Neuronal stem cell (in vitro differentiated cells): ENCODE measurements around the gene CD86.
"Not testable (repeated sequence)": the region's sequence is repeated elsewhere in the genome, so short reads cannot be mapped to it uniquely, and the experiment has no call there.

Experiments
- DNase-seq: peaks from one replicate; pipeline ENCODE4 v3.0.0-alpha.2; 2013; ENCODE audit warnings: low spot score
- H2AFZ ChIP-seq: one replicate; pipeline ENCODE4 v1.6.1; 2013; ENCODE audit warnings: mild to moderate bottlenecking, low read length, inconsistent platforms
- H2AK5ac ChIP-seq: 2 replicates; pipeline ENCODE4 v1.6.1; 2013; ENCODE audit warnings: low read depth, mild to moderate bottlenecking, inconsistent platforms, low read length, moderate library complexity, mixed read lengths
- H2BK120ac ChIP-seq: 2 replicates; pipeline ENCODE4 v1.6.1; 2013; ENCODE audit warnings: low read depth, mild to moderate bottlenecking, inconsistent platforms, low read length, moderate library complexity, mixed read lengths
- H2BK12ac ChIP-seq: one replicate; pipeline ENCODE4 v1.6.1; 2013; ENCODE audit warnings: low read length, inconsistent platforms
- H2BK15ac ChIP-seq: 2 replicates; pipeline ENCODE4 v1.6.1; 2013; ENCODE audit warnings: mild to moderate bottlenecking, low read length, inconsistent platforms, mixed read lengths
- H2BK5ac ChIP-seq: one replicate; pipeline ENCODE4 v1.6.1; 2013; ENCODE audit warnings: inconsistent platforms, mild to moderate bottlenecking, low read length, moderate library complexity
- H3K14ac ChIP-seq: one replicate; pipeline ENCODE4 v1.6.1; 2013; ENCODE audit warnings: low read length, inconsistent platforms
- H3K18ac ChIP-seq: 2 replicates; pipeline ENCODE4 v1.6.1; 2013; ENCODE audit warnings: low read length, inconsistent platforms
- H3K23ac ChIP-seq: 2 replicates; pipeline ENCODE4 v1.6.1; 2013; ENCODE audit warnings: low read depth, mild to moderate bottlenecking, mixed read lengths, low read length, inconsistent platforms; ENCODE audit not compliant: poor library complexity
- H3K27ac ChIP-seq: replicated peaks from 3 replicates; pipeline ENCODE4 v1.5.1; 2013; ENCODE audit warnings: low read length, inconsistent platforms
- H3K27me3 ChIP-seq, 3 experiments: 2 replicates each; pipeline ENCODE4 v1.6.1; 2013; ENCODE audit warnings: low read length in 3 of 3, mild to moderate bottlenecking in 2 of 3, inconsistent platforms in 1 of 3, low read depth in 1 of 3, mixed read lengths in 1 of 3, moderate library complexity in 1 of 3; ENCODE audit not compliant: control insufficient read depth in 3 of 3, insufficient read depth in 3 of 3
- H3K36me3 ChIP-seq, 2 donors: replicated peaks in 1 of 2; 2 replicates each; pipeline ENCODE4 v1.6.1; 2013; ENCODE audit warnings: low read length in 2 of 2; ENCODE audit not compliant: control insufficient read depth in 2 of 2, insufficient read depth in 2 of 2
- H3K4ac ChIP-seq: 2 replicates; pipeline ENCODE4 v1.6.1; 2013; ENCODE audit warnings: inconsistent platforms, mild to moderate bottlenecking, low read length, moderate library complexity
- H3K4me1 ChIP-seq, 2 donors: 1 replicate in 1 of 2; 2 replicates in 1 of 2; pipeline ENCODE4 v1.6.1; 2013; ENCODE audit warnings: low read length in 2 of 2, low read depth in 1 of 2; ENCODE audit not compliant: control insufficient read depth in 2 of 2, insufficient read depth in 1 of 2
- H3K4me2 ChIP-seq: one replicate; pipeline ENCODE4 v1.6.1; 2013; ENCODE audit warnings: mild to moderate bottlenecking, low read length, inconsistent platforms; ENCODE audit not compliant: insufficient read depth, poor library complexity, severe bottlenecking
- H3K4me3 ChIP-seq, 2 donors: 2 replicates each; pipeline ENCODE4 v1.5.1; 2013; ENCODE audit warnings: low read length in 2 of 2, mild to moderate bottlenecking in 2 of 2, inconsistent platforms in 1 of 2, moderate library complexity in 1 of 2
- H3K79me1 ChIP-seq: one replicate; pipeline ENCODE4 v1.6.1; 2013; ENCODE audit warnings: low read depth, mild to moderate bottlenecking, inconsistent platforms, low read length, moderate library complexity
- H3K9ac ChIP-seq: one replicate; pipeline ENCODE4 v1.6.1; 2013; ENCODE audit warnings: mild to moderate bottlenecking, low read depth, low read length, inconsistent platforms; ENCODE audit not compliant: poor library complexity
- H3K9me3 ChIP-seq, 2 donors: replicated peaks in 1 of 2; 2 replicates each; pipeline versions ENCODE3 to v1.6.1; 2013; ENCODE audit warnings: low read length in 2 of 2, mild to moderate bottlenecking in 2 of 2, inconsistent platforms in 1 of 2, low read depth in 1 of 2, mixed read lengths in 1 of 2, moderate library complexity in 1 of 2; ENCODE audit not compliant: control insufficient read depth in 2 of 2, insufficient read depth in 1 of 2
- H4K8ac ChIP-seq: one replicate; pipeline ENCODE4 v1.6.1; 2013; ENCODE audit warnings: low read depth, mild to moderate bottlenecking, inconsistent platforms, low read length, moderate library complexity
- H4K91ac ChIP-seq: one replicate; pipeline ENCODE4 v1.6.1; 2013; ENCODE audit warnings: low read length, low read depth, mild to moderate bottlenecking, inconsistent platforms; ENCODE audit not compliant: poor library complexity
- WGBS, 2 donors: extraction: QIAGEN DNeasy Blood & Tissue Kit; methylation state at CpG; one replicate each; pipeline ENCODE4 v1.1.7; 2013; ENCODE audit warnings: missing lambda C conversion rate in 2 of 2, mixed read lengths in 1 of 2; ENCODE audit not compliant: insufficient read length in 2 of 2, insufficient replicate concordance in 1 of 2; ENCODE audit errors: extremely low coverage in 2 of 2; 5-methylcytosine and 5-hydroxymethylcytosine counted together

The CD86 gene

DNA sequence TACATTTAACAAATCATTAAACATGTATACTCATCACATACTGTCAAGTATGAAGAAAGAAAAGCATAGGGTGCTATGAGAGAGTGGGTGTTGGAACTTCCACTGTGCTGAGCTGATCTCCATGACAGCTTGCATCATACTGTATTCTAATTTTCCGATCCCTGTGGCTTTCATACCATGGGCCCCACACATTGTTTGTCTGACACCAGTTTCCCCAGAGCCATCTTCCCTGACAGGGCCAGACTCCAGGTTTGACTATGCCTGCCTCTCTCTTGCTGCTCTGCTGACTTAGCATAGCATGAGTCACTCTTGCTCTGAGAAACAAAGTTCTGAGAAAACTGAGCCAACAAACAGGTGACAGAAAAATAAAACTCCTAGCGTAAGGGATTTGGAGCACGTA, 91.3 kb downstream of the CD86 start:
- no peaks in the 10 kb centered on the region for H3K9me3 ChIP-seq
- H3K4ac ChIP-seq: no peak overlapping the region
- no peak overlapping the region for H2BK12ac ChIP-seq
- no peaks in the 10 kb centered on the region for H3K4me1 ChIP-seq
- no peak overlapping the region for H3K18ac ChIP-seq
- no peak overlapping the region for H4K8ac ChIP-seq
- no peak overlapping the region for H3K23ac ChIP-seq
- H2BK15ac ChIP-seq: no peak overlapping the region
- H3K27ac ChIP-seq: no peak overlapping the region
- no peaks in the 10 kb centered on the region for H3K27me3 ChIP-seq
- H3K4me3 ChIP-seq: no peak overlapping the region
- H2AK5ac ChIP-seq: no peak overlapping the region
- no peak overlapping the region for H2BK5ac ChIP-seq
- H2AFZ ChIP-seq: no peak overlapping the region
- DNase-seq: no peak
- no peaks in the 10 kb centered on the region for H3K36me3 ChIP-seq
- no peak overlapping the region for H3K14ac ChIP-seq
- H3K9ac ChIP-seq: no peak overlapping the region
- WGBS, 2 donors: no CpG with 5 or more reads among the region's 3 CpGs
- H3K4me2 ChIP-seq: no peak overlapping the region
- H3K79me1 ChIP-seq: no peaks in the 10 kb centered on the region
- no peak overlapping the region for H2BK120ac ChIP-seq
- no peak overlapping the region for H4K91ac ChIP-seq

DNA sequence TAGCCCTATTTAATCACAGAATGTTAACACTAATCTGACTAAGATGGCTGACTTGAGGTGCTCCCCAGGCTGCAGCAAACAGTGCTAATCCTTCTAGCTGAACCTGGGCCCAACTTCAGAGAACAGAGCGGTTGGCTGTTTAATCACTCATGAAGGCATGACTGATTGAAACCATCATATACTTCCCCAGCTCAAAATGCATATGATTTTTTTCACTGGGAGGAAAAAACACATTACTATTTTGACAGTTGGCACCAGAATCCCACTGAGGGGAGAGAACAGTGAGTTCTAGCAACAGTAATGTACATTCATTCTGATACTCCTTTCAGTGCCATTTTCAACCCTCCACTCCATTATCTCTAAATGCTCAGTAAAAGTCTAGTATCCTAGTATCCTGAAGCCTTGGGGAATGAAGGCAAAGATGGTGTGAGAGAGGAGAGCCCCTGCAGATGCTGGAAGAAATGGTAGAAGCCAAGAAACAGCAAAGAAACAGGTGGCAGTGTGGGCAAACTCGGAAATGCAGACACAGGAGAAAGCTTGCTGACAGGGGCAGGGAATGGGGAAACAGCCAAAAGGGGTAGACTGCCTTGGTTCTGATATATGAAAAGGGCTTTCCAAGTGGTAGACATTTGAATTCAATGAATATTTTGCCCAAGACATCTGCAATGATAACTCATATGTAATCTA, 93.9 kb downstream of the CD86 start:
- Histone ChIP-seq H3K27ac (no peak overlapping the region), H2AFZ (peak overlapping the region; percentile 58), H4K8ac (no peak overlapping the region), H2AK5ac (no peak overlapping the region), H2BK5ac (no peak overlapping the region), H3K27me3 (peaks cover 0 to under 1% (median 0%) of the 10 kb centered on the region in 3 experiments), H3K14ac (no peak overlapping the region), H3K4me3 (no peak overlapping the region), H4K91ac (no peak overlapping the region), H3K79me1 (no peaks in the 10 kb centered on the region), H3K4me1 (no peaks in the 10 kb centered on the region), H3K36me3 (no peaks in the 10 kb centered on the region), H2BK120ac (no peak overlapping the region), H3K9me3 (peaks cover 0 to 3% of the 10 kb centered on the region in 2 donors), H3K4me2 (no peak overlapping the region), H2BK15ac (no peak overlapping the region), H3K23ac (no peak overlapping the region), H2BK12ac (no peak overlapping the region), H3K9ac (no peak overlapping the region), H3K4ac (no peak overlapping the region), H3K18ac (no peak overlapping the region)
- WGBS, 2 donors: no CpG with 5 or more reads among the region's 2 CpGs
- no peak for DNase-seq

DNA sequence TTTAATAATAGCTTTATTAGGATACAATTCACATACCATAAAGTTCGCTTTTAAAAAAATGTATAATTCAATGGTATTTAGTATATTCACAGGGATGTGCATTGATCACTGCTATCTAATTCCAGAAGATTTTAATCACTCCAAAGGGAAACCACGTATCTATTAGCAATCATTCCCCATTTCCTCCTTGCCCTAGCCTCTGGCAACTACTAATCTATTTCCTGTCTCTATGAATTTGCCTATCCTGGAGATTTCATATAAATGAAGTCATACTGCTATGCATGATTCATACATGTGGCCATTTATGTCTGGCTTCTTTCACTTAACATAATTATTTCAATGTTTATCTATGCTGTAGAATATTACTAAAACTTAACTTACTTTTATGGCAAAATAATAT, 96.3 kb downstream of the CD86 start:
- no peak for DNase-seq

DNA sequence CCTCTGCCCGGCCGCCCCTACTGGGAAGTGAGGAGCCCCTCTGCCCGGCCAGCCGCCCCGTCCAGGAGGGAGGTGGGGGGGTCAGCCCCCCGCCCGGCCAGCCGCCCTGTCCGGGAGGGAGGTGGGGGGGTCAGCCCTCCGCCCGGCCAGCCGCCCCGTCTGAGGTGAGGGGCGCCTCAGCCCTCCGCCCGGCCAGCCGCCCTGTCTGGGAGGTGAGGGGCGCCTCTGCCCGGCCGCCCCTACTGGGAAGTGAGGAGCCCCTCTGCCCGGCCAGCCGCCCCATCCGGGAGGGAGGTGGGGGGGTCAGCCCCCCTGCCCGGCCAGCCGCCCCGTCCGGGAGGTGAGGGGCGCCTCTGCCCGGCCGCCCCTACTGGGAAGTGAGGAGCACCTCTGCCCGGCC, 109.8 kb downstream of the CD86 start:
- H4K91ac ChIP-seq, DNase-seq, H3K4me1 ChIP-seq, H3K18ac ChIP-seq, H3K9ac ChIP-seq, H2AFZ ChIP-seq, H4K8ac ChIP-seq, H2BK15ac ChIP-seq, H2BK120ac ChIP-seq, H3K79me1 ChIP-seq, H2BK5ac ChIP-seq, H3K4ac ChIP-seq, H3K27ac ChIP-seq, H3K23ac ChIP-seq, H2BK12ac ChIP-seq, H3K4me2 ChIP-seq, H3K36me3 ChIP-seq, H3K14ac ChIP-seq, H3K9me3 ChIP-seq, H2AK5ac ChIP-seq, H3K4me3 ChIP-seq, H3K27me3 ChIP-seq: not testable (repeated sequence)
- WGBS, 2 donors: no CpG with 5 or more reads among the region's 31 CpGs

More for the DNA sequence above, 96.3 kb downstream of the CD86 start:
- no CpG with 5 or more reads among the region's 2 CpGs for WGBS, 2 donors
- Histone ChIP-seq H3K4me3 (no peak overlapping the region), H2BK120ac (no peak overlapping the region), H3K9me3 (peaks cover 0 to 9% of the 10 kb centered on the region in 2 donors), H2AK5ac (no peak overlapping the region), H2BK12ac (no peak overlapping the region), H2BK15ac (no peak overlapping the region), H3K4me2 (no peak overlapping the region), H3K4ac (no peak overlapping the region), H4K8ac (no peak overlapping the region), H3K9ac (no peak overlapping the region), H3K27me3 (peaks cover 0 to 3% (median 0%) of the 10 kb centered on the region in 3 experiments), H2BK5ac (no peak overlapping the region), H3K18ac (no peak overlapping the region), H3K14ac (no peak overlapping the region), H3K36me3 (no peaks in the 10 kb centered on the region), H3K4me1 (no peaks in the 10 kb centered on the region), H4K91ac (no peak overlapping the region), H2AFZ (no peak overlapping the region), H3K27ac (no peak overlapping the region), H3K79me1 (no peaks in the 10 kb centered on the region), H3K23ac (no peak overlapping the region)
